ENCODE results near the gene SIX3.

DNA sequence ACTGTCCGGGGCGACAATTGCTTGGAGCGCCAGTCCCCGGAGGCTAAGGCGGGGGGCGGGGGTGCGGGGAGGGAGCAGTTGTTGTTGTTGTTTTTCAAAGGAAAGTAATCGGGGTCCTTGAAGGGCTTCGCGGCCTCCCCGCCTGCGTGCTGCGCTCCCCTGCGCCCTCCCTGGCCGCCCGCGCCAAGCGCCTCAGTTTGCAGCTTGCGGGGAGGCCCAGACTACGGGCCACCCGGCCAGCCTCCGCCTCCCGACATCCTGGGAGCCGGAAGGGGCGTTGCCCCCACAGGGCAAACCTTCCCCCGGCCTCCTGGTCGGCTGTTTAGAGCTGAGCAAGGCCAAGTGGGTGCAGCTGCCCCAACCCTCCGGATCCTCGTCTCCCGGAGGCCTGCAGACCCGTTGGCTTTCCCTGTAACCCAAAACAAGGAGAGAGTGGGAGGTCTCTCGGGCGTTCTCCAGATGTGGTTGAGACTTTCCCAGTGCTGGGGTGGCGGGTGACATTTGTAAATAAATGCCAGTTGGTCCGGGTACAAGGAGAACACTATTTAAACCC is 3.7 kb upstream of the SIX3 start:
- TF ChIP-seq, protein P1, sequence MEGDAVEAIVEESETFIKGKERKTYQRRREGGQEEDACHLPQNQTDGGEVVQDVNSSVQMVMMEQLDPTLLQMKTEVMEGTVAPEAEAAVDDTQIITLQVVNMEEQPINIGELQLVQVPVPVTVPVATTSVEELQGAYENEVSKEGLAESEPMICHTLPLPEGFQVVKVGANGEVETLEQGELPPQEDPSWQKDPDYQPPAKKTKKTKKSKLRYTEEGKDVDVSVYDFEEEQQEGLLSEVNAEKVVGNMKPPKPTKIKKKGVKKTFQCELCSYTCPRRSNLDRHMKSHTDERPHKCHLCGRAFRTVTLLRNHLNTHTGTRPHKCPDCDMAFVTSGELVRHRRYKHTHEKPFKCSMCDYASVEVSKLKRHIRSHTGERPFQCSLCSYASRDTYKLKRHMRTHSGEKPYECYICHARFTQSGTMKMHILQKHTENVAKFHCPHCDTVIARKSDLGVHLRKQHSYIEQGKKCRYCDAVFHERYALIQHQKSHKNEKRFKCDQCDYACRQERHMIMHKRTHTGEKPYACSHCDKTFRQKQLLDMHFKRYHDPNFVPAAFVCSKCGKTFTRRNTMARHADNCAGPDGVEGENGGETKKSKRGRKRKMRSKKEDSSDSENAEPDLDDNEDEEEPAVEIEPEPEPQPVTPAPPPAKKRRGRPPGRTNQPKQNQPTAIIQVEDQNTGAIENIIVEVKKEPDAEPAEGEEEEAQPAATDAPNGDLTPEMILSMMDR (conservative IDR thresholded peaks at IDR 0.05) = no peak; the same call in 1 of the 2 replicates
- TF ChIP-seq EZH2 (IDR thresholded peaks at IDR 0.05; ENCODE audit: low read depth) = no peak

All from PC-9 (cell line).